Measurements from ENCODE around the gene ZNF232. TPM values are rescaled to one million over a fixed set of nuclear protein-coding genes. Genes with fewer than 3 reads are reported as not detected.
"Not testable (repeated sequence)": the region's sequence is repeated elsewhere in the genome, so short reads cannot be mapped to it uniquely, and the experiment has no call there.

ZNF232 gene
- total and polyA plus RNA-seq, 2 of the 13 experiments (the other 11 are each of a cell fraction or from before 2014, with no cell fraction given): 7.8 to 28.7 TPM

DNA sequence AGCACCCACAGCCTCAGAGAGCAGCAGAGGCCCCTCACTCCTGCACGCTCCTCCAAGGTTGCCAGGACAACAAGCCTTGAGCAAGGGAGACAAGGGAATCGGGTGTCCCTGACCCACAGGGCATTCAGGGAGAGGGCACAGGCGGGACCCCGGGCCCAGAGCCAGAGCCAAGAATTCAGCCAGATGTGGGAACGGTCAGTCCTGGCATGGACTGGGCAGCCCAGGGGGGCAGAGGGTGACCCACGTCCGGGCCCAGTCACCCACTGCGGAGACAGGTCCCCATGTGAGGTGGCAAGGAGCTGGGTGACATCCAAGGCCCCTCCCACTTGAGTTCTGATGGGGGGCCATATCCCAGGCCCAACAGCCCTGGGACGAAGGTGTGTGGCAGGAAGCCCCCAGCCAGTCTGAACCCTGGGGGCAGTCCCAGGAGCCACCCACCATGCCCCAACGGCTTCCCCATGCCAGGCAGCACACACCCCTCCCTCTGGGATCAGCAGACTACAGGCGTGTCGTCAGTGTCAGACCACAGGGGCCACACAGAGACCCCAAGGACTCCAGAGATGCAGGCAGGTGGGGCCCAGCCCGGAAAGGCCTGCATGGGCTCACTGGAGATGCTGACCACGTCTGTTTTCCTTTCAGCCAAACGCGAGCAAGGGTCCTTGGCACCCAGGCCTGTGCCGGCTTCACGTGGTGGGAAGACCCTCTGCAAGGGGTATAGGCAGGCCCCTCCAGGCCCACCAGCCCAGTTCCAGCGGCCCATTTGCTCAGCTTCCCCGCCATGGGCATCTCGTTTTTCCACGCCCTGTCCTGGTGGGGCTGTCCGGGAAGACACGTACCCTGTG lies 27.2 kb upstream of the ZNF232 start (continued):
- TF ChIP-seq, protein P1, sequence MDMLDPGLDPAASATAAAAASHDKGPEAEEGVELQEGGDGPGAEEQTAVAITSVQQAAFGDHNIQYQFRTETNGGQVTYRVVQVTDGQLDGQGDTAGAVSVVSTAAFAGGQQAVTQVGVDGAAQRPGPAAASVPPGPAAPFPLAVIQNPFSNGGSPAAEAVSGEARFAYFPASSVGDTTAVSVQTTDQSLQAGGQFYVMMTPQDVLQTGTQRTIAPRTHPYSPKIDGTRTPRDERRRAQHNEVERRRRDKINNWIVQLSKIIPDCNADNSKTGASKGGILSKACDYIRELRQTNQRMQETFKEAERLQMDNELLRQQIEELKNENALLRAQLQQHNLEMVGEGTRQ (IDR thresholded peaks at IDR 0.05; ENCODE audit: low read depth, low read length): no peak
- TF ChIP-seq, protein P1 (CRISPR knock-in tag; IDR thresholded peaks at IDR 0.05; ENCODE audit: borderline replicate concordance): no peak

DNA sequence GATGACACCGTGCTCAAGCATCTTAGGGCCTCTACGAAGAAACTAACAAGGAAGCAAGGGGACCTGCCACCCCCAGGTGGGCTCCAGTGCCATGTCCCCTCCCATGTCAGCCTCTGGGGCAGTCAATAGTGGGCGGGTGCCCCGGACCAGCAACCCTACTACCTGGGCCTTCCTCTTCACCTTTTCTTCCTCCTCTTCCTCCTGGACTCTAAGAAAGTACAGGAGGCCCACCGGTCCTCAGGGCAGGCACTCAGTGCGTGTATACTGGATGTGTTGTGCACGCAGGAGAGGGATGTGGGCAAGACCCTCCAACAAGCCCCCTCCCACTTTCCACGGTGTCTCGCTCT lies 26.5 kb upstream of the ZNF232 start:
- H3K79me2 ChIP-seq (ENCODE audit: insufficient read depth, low read length); H4K20me1 ChIP-seq (ENCODE audit: insufficient read depth, low read length); H3K4me2 ChIP-seq (ENCODE audit: low read depth, low read length); BruUV-seq (replicated peaks); DNase-seq (ENCODE audit: low spot score); intact Hi-C loops (cut with micrococcal nuclease; ENCODE audit: unreplicated experiment); H3K36me3 ChIP-seq (replicated peaks in 1 of 2; ENCODE audit: control insufficient read depth in 1 of 2, insufficient read depth in 2 of 2, low read length in 2 of 2); FAIRE-seq; H3K27ac ChIP-seq (ENCODE audit: extremely low read length, insufficient read depth, low read length); in situ Hi-C loops (cut with HindIII; ENCODE audit: extremely low pct_ligation_motif_present, low pct_unique_long_range_greater_than_20kb); H3K9ac ChIP-seq (ENCODE audit: insufficient read depth, low read depth, low read length); ATAC-seq; H3K9me3 ChIP-seq (ENCODE audit: low read length); H3K4me3 ChIP-seq (replicated peaks in 1 of 3; ENCODE audit: insufficient read depth in 1 of 3, low read depth in 2 of 3, low read length in 3 of 3); H2AFZ ChIP-seq (ENCODE audit: low read length); CTCF ChIA-PET (ENCODE audit: low intra/inter-chr PET ratio, low total read pairs); POLR2A ChIA-PET: not testable (repeated sequence)
- 71% methylated on average over 8 of the region's 9 CpGs for WGBS (ENCODE audit: low lambda C conversion rate)
- peaks cover 20% of the 10 kb centered on the region for H3K4me1 ChIP-seq (ENCODE audit: insufficient read depth, low read length)
- H3K27me3 ChIP-seq (ENCODE audit: control insufficient read depth in 1 of 2, insufficient read depth in 2 of 2, low read length in 2 of 2): peaks cover 2 to 14% of the 10 kb centered on the region in 2 experiments; a peak in 4 of 5 replicates

DNA sequence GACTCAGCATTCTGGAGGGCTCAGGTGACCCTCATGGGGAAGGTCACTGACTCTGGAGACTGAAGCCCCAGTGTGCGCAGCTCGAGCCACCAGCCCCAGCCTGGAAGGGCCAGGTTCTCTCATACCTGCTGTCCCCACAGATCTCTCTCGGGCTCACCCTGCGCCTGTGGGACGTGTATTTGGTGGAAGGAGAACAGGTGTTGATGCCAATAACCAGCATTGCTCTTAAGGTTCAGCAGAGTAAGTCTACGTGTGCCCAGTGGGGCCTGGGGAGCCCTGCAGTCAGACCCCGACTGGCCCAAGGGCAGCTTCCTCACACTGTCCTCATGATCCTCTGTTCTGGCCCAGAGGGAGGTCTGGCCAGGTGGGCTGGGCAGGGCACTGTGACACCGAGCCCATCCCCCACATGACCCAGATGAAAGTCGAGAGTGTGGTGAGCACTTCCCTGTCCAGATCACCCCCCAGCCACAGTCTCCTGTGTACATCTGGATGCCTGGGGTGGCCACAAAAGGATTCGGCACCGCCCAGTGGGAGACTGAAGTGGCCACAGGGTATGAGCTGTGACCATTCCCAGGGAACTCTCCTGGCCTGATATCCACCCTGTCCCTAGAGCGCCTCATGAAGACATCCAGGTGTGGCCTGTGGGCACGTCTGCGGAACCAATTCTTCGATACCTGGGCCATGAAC lies 26.0 kb upstream of the ZNF232 start:
- H3K9ac ChIP-seq (ENCODE audit: insufficient read depth, low read depth, low read length); BruUV-seq (replicated peaks); POLR2A ChIA-PET; H3K79me2 ChIP-seq (ENCODE audit: insufficient read depth, low read length); in situ Hi-C loops (cut with HindIII; ENCODE audit: extremely low pct_ligation_motif_present, low pct_unique_long_range_greater_than_20kb); H3K27ac ChIP-seq (ENCODE audit: extremely low read length, insufficient read depth, low read length); FAIRE-seq; H3K9me3 ChIP-seq (ENCODE audit: low read length); intact Hi-C loops (cut with micrococcal nuclease; ENCODE audit: unreplicated experiment); ATAC-seq; DNase-seq (ENCODE audit: low spot score); H3K4me2 ChIP-seq (ENCODE audit: low read depth, low read length); H2AFZ ChIP-seq (ENCODE audit: low read length); H4K20me1 ChIP-seq (ENCODE audit: insufficient read depth, low read length); H3K4me3 ChIP-seq (replicated peaks in 1 of 3; ENCODE audit: insufficient read depth in 1 of 3, low read depth in 2 of 3, low read length in 3 of 3); CTCF ChIA-PET (ENCODE audit: low intra/inter-chr PET ratio, low total read pairs); H3K36me3 ChIP-seq (replicated peaks in 1 of 2; ENCODE audit: control insufficient read depth in 1 of 2, insufficient read depth in 2 of 2, low read length in 2 of 2): not testable (repeated sequence)
- peaks cover 20% of the 10 kb centered on the region for H3K4me1 ChIP-seq (ENCODE audit: insufficient read depth, low read length)
- WGBS (ENCODE audit: low lambda C conversion rate): 47% methylated on average over 13 of the region's 15 CpGs
- H3K27me3 ChIP-seq (ENCODE audit: control insufficient read depth in 1 of 2, insufficient read depth in 2 of 2, low read length in 2 of 2): peaks cover 2 to 19% of the 10 kb centered on the region in 2 experiments; a peak in 4 of 5 replicates

DNA sequence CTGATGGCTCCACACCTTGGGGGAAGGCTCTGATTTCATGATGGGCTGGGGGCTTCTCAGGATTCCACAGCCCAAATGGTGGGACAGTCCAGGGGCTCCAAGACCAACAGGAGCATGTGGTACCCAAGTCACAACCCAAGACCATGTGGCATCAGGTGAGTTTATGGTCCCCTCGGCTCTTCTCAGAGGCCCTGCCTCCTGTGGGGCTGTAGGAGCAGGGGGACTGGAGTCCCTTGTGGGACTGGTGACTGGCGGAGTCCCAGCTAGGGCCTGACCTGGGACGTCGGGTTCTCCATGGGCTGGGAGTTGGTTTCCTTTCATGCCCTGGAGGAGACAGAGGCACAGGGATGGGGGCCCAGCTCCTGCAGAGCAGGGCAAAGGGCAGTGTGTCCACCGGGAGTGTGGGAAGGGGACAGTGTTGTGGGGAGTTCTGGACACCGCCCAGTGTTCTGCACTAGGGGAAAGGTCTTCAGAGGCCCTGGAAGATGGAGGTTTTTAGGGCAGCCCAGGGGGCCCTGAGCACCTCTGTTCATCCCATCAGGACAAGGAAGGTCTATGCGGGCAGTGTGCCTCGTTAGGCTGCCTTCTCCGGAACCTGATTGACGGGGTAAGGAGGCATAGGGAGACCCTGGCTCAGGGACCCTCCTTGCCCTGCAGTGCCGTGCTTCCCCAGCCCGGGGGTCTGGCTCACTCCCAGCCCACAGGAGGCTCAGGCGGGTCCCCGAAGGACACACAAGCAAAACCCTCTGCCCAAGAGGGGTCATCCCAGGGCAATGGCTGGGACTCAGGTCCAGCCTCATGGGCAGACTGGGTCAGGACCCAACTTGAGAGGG lies 25.1 kb upstream of the ZNF232 start:
- H3K27ac ChIP-seq (ENCODE audit: extremely low read length, insufficient read depth, low read length); H4K20me1 ChIP-seq (ENCODE audit: insufficient read depth, low read length); intact Hi-C loops (cut with micrococcal nuclease; ENCODE audit: unreplicated experiment); H3K9ac ChIP-seq (ENCODE audit: insufficient read depth, low read depth, low read length); BruUV-seq (replicated peaks); H3K79me2 ChIP-seq (ENCODE audit: insufficient read depth, low read length); ATAC-seq; DNase-seq (ENCODE audit: low spot score); H2AFZ ChIP-seq (ENCODE audit: low read length); in situ Hi-C loops (cut with HindIII; ENCODE audit: extremely low pct_ligation_motif_present, low pct_unique_long_range_greater_than_20kb); H3K9me3 ChIP-seq (ENCODE audit: low read length); FAIRE-seq; H3K4me3 ChIP-seq (replicated peaks in 1 of 3; ENCODE audit: insufficient read depth in 1 of 3, low read depth in 2 of 3, low read length in 3 of 3); CTCF ChIA-PET (ENCODE audit: low intra/inter-chr PET ratio, low total read pairs); POLR2A ChIA-PET; H3K36me3 ChIP-seq (replicated peaks in 1 of 2; ENCODE audit: control insufficient read depth in 1 of 2, insufficient read depth in 2 of 2, low read length in 2 of 2): not testable (repeated sequence)
- 28% methylated on average over 2 of the region's 14 CpGs for WGBS (ENCODE audit: low lambda C conversion rate)
- peak overlapping the region; percentile 39; the same call in 1 of the 2 replicates for H3K4me2 ChIP-seq (ENCODE audit: low read depth, low read length)
- H3K4me1 ChIP-seq (ENCODE audit: insufficient read depth, low read length): peaks cover 20% of the 10 kb centered on the region
- H3K27me3 ChIP-seq (ENCODE audit: control insufficient read depth in 1 of 2, insufficient read depth in 2 of 2, low read length in 2 of 2): peaks cover 2 to 20% of the 10 kb centered on the region in 2 experiments; a peak in 4 of 5 replicates
